GM21825 (cell line): ENCODE data around the gene TBC1D4.
"Not testable (repeated sequence)": the region's sequence is repeated elsewhere in the genome, so short reads cannot be mapped to it uniquely, and the experiment has no call there.

Experiments
- ATAC-seq: cut with Tn5 transposase; IDR thresholded peaks from one replicate; pipeline ENCODE4 v1.9.1; 2021; ENCODE audit warnings: mild to moderate bottlenecking, moderate library complexity; ENCODE audit not compliant: unreplicated experiment

The TBC1D4 gene

DNA sequence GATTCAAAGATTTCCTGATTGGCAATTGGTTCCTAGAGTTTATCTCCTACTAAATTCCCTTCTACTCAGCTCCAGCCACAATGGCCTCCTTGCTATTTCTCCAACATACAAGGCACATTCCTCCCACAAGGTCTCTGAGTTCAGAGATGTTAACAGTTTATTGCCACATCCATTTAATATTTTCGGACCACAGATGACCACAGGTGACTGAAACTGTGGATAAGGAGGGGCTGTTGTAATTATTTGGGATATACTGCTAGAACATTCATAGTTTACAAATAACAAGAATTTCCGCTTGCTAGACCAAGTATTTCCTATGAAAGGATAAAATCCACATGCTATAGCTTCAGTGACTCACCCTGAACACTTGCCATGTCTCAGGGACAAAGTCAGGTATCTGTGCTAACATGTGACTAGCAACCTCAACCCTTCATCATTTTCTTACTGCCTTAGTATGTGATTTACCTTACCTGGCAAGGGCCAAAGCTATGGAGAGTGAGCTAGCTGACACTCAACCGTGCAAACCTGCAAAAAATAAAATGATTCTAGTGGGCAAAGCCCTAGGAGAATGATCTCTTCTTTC lies 117.7 kb downstream of the TBC1D4 start:
- no peak for ATAC-seq

- ATAC-seq: no peak
Observed at GRCh38 chr13:75363371-75363770, 118.6 kb downstream of the TBC1D4 start.

DNA sequence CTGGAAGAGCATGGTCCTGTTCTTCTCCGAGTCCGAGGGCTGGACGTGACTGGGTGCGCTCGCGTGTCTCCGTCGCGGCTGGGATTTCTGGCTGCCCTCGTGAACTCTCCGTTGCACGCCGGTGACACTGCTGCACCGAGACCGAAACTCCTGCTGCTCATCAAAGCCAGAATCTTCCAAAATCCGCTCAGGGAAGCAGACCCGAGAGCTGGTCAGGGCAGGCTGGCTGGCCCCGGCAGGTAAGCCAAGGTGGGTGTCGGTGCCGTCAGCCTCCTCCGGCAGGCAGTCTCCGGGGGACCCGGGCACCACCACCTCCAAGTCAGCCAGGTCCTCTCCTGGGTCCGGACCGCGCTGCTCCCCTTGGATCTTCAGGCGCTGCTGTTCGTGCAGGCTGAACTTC lies 119.9 kb downstream of the TBC1D4 start:
- no peak for ATAC-seq

DNA sequence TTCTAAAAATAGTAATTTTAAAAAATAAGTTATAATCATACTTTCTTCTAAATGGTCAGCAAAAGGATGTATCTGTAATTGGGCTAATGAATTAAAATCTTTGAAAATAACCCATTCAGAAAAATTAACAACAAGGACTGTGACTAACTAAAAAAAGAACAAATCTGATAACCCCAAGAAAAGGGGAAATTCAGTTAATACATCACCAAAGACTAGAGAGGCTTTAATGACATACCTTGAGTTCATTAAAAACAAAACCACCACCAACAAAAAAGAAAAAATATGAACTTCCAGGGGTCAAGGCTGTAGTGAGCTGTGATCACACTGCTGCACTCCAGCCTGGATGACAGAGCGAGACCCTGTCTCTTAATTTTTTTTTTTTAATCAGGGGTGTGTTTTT lies 121.8 kb downstream of the TBC1D4 start:
- ATAC-seq: no peak

DNA sequence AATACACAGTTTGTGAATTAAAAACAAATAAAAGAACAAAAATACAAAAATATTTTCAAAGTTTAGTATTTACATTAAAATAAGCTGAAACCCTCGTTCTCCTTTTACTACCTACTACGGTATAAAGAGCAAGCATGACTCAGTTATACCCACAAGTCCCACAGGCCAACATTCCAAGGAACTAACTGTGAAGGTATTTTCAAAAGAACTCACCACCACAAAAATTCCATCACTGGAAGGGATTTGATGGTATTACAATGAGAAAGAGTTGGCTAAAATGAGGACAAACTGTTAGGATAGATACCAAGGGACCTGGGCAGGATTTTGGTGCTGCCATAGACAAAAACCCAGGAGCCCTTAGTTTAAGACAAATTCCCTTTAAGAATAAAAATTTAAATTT lies 122.7 kb downstream of the TBC1D4 start:
- ATAC-seq: no peak

GRCh38 chr13:75357576-75358289 lies 124.2 kb downstream of the TBC1D4 start:
- ATAC-seq: peak; percentile 84

- ATAC-seq: no peak
Observed at GRCh38 chr13:75356421-75356820, 125.5 kb downstream of the TBC1D4 start.

DNA sequence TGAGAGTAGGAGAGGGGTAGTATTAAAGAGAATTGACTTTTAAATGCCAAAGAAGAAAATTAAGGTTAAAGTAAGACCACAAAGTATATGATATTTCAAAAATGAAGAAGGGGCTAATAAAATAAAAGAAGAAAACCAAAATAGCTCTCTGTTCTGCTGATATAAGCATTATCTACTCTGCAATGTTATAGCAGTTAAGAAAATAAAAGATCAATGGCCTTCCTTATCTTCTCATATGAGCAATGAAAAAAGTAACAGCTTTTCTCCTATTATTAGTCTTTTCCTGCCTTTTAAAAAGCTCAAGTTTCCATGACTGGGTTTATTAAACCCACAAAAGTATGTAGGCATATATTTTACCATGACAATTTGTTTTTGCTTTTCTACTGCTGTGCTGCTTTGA lies 126.4 kb downstream of the TBC1D4 start:
- ATAC-seq: no peak

DNA sequence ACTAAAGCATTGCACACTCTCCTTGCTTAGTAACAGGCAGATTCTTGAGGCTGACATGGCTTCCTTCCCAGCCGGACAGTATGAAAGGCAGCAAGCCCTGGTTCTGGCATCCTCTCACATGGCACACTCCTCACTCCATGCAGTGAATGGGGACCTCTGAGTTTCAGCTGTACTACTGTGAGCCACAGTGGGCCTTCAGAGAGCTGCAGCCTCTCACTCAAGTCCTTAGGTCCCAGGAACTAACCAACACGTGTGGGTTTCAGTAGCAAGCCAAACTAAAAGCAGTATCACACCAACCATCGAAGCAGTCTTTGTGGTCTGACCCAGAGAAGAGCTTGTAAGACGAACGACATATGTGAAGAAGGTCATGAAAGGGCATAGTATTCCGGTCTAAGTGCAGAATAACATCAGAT lies 128.2 kb downstream of the TBC1D4 start:
- peak; percentile 49 for ATAC-seq

DNA sequence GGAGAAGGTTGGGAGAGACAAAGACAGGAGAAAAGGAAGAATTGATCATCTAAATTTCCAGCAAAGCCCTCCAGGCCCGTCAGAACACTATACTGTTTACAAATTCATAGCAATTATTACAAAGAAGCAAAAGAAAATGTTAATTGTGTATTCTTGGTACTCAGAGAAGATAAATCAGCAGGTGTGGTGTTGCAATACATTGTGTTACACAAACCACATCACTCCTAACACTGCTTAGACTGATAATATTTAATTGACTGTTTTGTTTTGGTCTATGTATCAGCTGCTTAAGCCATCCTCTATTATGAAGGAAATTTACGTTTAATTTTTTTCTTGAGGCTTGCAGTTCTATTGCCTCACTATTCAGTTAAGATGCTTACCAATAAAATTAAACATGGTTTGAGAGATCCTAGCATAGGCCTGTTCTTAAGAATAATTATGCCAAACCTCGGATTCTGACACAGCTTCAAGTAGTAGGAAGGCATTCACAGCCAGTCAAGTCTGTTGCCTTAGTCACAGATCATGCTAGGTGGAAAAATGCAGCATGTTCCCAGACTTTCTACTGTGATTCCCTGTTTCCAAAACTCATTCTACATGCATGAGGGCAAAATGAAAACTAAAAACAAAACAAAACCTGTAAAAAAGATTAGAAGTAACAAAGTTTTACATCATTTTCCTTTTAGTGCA lies 129.2 kb downstream of the TBC1D4 start:
- ATAC-seq: no peak

DNA sequence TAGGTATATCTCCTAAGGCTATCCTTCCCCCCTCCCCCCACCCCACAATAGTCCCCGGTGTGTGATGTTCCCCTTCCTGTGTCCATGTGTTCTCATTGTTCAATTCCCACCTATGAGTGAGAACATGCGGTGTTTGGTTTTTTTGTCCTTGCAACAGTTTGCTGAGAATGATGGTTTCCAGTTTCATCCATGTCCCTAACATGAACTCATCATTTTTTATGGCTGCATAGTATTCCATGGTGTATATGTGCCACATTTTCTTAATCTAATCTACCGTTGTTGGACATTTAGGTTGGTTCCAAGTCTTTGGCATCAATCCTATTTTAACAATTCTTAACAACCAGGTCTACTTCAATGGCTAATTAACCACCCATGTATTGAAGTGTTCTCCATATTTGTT lies 130.4 kb downstream of the TBC1D4 start:
- ATAC-seq: not testable (repeated sequence)

DNA sequence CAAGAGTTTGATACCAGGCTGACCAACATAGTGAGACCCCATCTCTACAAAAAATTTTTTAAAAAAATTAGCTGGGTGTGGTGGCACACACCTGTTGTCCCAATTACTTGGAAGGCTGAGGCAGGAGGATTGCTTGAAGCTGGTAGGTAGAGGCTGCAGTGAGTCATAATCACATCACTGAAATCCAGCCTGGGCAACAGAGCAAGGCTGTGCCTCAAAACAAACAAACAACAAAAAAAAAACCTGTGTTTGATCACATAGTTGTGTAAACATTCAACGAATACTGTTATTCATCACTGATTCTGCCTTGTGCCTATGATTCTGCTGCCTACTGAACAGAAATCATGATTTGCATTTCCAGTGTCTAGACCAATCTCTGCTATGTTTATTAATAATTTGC lies 134.0 kb downstream of the TBC1D4 start:
- ATAC-seq: no peak

DNA sequence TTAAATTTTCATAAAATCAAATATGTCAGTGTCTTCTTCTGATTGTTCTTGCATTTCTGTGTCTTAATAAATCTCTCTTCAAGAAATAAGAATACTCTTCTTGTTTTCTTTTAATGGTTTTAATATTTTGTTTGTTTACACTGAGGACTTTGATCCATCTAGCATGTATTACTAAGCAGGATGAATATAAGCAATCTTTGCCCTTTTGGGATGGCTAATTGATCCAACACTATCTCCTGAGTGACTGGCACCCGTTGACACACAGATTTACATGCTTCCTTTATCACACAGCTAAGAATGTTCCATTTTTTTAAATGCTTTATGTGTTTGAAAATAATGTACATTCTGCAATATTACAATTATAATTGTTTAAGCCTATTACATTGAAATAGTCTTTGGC lies 134.5 kb downstream of the TBC1D4 start:
- no peak for ATAC-seq

DNA sequence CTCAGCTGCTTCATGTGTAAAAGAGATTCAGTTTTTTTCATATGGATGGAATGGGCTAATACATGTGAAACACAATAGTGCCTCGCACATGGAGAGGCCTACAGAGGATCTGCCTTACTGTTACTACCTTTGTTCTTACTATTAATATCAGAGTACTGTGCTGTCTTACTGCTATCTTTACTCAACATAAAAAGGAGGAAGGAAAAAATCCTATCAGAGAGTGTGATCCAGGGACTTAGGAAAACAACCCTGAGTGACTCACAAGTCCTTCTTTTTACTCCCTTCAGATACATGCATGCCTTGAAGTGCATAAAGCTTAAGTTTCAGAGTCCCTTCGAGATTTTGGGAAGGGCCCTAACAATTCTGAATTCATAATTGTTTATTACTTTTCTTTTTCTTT lies 136.8 kb downstream of the TBC1D4 start:
- ATAC-seq: no peak

DNA sequence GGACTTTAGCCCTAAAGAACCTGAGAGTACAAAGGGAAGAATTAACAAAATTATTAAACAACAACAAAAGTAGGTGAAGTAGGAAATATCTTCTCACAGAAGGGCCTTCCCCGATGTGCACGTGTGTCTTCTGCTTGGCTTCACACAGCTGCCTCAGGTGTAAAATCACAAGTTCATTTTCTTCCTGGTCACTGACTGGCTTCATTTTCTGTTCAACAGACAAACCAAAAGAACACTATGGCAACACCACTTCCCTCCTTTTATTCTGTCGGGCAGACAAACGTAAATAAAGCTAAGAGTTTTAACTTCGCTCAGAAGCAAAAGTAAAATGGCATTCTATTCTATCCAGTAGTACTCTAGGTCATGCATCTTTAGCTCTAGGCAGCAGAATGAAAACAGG lies 140.9 kb downstream of the TBC1D4 start:
- peak; percentile 93 for ATAC-seq

- no peak for ATAC-seq
Observed at GRCh38 chr13:75339635-75340374, 142.2 kb downstream of the TBC1D4 start.

- ATAC-seq: no peak
Observed at GRCh38 chr13:75334634-75335447, 147.1 kb downstream of the TBC1D4 start.

GRCh38 chr13:75333103-75333502 lies 148.9 kb downstream of the TBC1D4 start:
- ATAC-seq: no peak

DNA sequence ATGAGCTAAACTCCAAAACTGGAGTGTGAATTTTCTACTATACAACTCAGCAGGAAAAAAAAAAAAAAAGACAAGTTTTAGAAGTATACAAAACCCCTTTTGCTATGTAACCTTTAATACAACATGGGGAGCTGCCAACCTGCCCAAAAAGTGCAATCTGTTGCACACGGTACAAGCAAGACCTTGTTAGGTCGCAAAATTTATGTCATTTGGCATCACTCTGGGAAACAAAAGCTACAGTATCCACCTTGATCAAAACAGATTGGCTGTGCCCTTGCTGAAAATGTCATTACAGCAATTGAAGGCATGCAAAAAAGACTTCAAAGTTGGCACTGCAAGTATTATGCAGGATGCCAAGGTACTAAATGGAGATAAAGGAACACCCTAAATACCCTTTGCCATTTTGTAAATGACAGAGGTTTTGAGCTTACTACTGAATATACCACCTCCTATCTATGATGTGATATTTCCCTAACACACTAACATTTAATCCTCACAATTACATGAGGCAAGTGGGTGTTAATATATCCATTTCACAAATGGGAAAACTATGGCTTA lies 150.1 kb downstream of the TBC1D4 start:
- no peak for ATAC-seq

- ATAC-seq: no peak
Observed at GRCh38 chr13:75330770-75331169, 151.2 kb downstream of the TBC1D4 start.
